ENCODE data around the gene DENND6B.

DENND6B gene

DNA sequence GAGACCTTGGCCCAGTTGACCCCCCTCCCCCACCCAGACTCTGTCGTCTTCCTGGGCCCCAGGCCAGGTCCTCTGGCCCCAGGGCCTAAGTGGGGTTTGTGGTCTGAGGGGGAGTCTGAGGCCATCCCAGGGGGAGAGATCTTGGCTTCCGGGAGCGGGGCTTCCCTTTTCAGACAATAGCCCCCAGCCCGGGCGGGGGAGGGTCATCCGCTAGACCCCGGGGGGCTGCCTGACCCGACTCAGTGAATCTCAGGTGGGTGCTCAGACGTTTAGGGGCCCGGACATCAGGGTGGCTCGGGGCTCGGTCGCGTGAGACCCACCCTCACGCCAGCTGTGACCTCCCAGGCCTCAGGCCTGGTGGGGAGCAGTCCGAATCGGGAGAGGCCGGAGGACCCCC lies 57.2 kb downstream of the DENND6B start:
- DNase-seq, result no peak

GRCh38 chr22:50268655-50269113 lies 58.1 kb downstream of the DENND6B start:
- no peak for DNase-seq

DNA sequence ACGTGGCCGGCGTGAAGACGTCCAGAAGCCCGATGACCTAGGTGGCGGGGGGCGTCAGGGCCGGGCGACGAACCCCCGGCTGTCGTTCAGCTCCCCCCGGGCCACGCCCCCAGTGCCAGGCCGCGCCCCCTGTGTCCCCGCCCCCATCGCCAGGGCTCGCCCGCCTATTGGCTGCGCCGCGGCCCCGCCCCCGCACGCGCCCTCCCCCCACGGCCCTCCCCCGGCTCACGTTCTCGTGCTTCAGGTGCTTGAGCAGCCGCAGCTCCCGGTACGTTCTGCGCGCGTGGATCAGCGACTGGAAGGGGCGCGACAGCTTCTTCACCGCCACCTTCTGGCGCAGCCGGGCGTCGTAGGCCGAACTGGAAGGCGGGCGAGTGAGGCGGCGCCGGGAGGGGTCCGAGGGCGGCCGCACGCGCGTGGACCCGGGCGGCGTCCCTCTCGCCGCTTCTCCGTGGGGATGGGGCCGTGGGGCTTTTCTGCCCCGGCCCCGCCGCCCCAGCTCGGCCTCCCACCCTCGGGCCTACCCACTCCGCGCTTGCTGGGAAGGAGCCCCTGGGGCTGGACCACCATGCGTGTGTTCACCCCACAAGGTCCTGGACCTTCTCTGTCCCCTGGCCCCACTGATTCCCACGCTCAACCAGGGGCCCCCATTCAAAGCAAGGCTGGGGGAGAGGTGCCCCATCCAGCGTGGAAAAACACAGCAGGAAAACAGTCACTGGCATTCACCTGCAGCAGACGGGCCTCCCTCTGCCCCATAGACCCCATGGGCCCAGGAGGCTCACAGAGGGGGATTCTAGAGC lies 59.0 kb downstream of the DENND6B start:
- no peak for DNase-seq

GRCh38 chr22:50266994-50267393 lies 59.8 kb downstream of the DENND6B start:
- DNase-seq, result no peak

- DNase-seq, result no peak
Observed at GRCh38 chr22:50264946-50265669, 61.7 kb downstream of the DENND6B start.

DNA sequence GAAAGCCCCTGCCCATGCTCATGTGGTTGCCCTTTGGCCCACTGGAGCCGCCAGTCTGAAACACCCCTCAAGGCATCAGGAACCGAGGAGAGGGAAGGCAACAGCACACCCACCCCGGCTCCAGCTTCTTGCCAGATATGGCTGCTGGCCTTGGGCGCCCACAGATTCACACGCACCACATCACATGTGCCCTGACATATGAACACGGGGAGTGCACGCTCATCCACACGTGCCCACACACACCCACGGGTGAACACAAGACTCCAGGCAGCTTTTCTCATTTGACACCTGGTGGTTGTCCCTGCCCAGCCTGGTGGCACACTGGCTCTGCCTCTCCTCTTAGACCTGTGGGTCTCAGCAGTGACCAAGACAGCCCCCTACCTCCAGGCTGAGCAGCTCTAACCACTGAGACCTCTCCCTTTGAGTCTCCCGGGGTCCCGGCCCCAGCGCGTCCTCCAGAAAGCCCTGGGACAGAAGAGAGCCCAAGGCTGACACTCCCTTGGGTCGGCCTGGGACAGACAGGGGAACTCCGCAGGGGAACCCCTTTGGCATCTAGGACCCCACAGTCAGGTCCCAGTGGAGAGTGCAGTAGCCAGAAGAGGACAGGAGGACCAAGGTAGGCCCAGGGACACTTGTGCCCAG lies 62.6 kb downstream of the DENND6B start:
- no peak for DNase-seq

DNA sequence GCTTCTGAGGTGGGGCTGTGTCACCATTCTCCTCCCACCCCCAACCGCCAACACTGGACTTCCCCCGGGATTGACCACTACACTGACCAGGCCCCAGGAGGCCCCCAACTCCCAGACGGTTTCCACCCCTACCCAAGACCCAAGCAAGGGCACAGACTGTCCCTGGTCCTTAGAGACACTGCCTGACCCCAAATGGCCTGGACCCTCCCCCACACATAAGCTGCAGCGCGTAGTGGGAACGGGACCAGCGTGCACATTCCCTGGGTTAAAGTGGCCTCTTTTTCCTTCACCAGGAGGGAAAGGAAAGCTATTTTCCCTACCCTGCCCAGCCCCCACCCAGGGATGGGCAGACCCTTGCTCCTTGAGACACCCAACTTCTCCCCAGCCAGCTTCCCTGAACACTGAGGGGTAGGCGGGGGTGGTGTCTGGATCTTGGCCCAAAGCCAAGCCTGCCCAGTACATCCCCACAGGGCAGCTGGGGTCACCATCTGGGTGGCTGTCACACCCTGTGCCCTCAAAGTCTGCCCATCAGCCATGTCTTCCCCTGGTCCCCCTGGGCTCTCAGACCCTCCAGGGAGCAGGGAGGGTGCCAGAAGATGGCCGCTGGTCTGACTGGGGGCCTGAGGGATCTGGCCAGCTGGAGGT lies 63.7 kb downstream of the DENND6B start:
- no peak for DNase-seq

GRCh38 chr22:50262460-50262911 lies 64.3 kb downstream of the DENND6B start:
- DNase-seq, result no peak

DNA sequence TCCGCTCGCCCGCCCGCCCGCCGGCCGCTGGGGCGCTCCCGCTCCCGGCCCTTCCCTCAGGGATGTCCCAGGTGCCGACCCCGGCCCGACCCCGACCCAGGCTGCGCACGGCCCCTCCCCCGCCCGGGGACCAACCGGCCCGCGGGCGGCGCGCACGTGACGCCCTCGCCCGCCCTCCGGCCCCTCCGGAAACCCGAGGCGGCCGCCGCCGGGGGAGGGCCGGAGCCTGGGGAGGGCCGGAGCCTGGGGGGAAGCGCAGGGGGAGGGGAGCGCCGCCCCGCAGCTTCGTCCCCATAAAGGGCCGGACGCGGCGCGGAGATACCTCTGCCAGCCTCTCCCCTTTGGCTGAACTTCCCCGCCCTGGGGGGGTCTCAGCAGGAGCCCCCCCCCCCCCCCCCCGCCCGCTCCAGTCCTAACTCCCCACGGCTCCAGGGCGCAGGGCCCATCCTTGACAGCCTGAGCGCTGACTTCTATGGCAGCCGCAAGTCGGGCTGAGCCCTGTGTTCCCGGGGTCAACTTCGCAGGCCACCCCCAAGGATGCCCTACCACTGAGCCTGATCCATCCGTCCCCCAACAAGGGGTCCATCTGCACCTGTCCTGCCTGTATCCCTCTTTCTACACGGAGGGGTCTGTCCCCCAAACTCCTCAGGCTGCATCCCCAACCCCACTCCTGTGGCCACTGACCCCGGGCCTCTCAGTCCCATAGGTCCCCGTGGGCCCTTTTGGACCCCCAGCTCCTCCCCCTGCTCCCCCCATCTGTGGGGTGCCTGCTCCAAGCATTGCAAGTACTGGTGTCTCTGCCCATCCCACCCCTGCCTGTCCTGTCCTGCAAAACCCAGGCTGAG lies 65.0 kb downstream of the DENND6B start, which contains the start of gene MAPK12:
Gene MAPK12, minus strand, starts transcription at position 69 of the 845 bp plus-strand sequence. CDS start 174 bp downstream, outside the sequence.
- DNase-seq, result no peak

- peak; percentile 12 for DNase-seq
Observed at GRCh38 chr22:50260801-50261614, 65.8 kb downstream of the DENND6B start.

DNA sequence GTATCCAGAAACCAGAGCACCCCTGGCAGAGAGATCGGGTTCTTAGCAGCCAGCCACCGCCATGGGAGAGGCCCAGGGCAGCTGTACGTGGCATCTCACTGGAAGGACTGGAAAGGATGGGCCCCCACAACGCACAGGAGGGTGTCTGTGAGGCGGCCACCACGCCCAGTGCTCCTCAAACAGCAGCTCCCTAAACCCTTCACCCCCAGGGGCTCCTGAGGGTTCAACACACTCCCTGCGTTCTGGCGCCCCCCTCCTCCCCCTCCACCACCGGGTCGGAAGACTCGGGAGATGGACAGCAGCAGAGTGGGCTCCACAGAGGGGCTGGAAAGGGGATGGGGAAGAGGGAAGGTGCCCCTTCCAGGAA lies 66.4 kb downstream of the DENND6B start:
- DNase-seq, result no peak

DNA sequence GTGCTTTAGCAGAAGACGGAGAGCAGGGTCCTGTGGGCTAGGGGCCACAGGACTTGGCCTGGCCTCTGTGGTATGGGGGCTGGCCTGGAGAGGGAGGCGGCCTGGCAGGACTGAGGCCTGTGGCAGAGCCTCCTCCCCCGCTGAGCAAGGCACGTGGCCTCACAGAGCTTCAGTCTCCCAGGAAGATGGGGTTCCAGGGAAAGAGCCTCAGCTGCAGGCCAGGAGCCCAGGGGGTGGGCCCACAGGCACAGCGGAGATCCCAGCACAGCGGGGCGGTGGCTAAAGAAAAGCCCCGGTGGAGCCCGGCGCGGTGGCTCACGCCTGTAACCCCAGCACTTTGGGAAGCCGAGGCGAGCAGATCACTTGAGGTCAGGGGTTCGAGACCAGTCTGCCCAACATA lies 67.5 kb downstream of the DENND6B start:
- no peak for DNase-seq

All from NCI-H2227 treated with DMSO at 0.1 percent for 48 hours (cell line).